Esophagus (tissue), 2 donors: ENCODE data around the gene VEPH1. TPM values are rescaled to one million over a fixed set of nuclear protein-coding genes. Genes with fewer than 3 reads are reported as not detected.

Source experiments
- H3K27ac ChIP-seq, 2 donors: one replicate each; pipeline ENCODE4 v1.5.1; 2013; ENCODE audit warnings: low read depth in 2 of 2, mild to moderate bottlenecking in 2 of 2, inconsistent platforms in 1 of 2, low read length in 1 of 2, moderate library complexity in 1 of 2
- H3K27me3 ChIP-seq, 2 donors: one replicate each; pipeline ENCODE4 v1.6.1; 2013; ENCODE audit warnings: low read length in 2 of 2, control low read depth in 1 of 2, mild to moderate bottlenecking in 1 of 2; ENCODE audit not compliant: insufficient read depth in 2 of 2, control insufficient read depth in 1 of 2
- H3K36me3 ChIP-seq, 2 donors: one replicate each; pipeline ENCODE4 v1.6.1; 2013; ENCODE audit warnings: low read length in 1 of 2; ENCODE audit not compliant: control insufficient read depth in 2 of 2, insufficient read depth in 2 of 2
- H3K4me1 ChIP-seq, 2 donors: one replicate each; pipeline ENCODE4 v1.6.1; 2013; ENCODE audit warnings: low read length in 1 of 2; ENCODE audit not compliant: control insufficient read depth in 2 of 2, insufficient read depth in 2 of 2
- H3K4me3 ChIP-seq, 2 donors: one replicate each; pipeline ENCODE4 v1.5.1; 2013; ENCODE audit warnings: low read length in 2 of 2, mild to moderate bottlenecking in 2 of 2, low read depth in 1 of 2, moderate library complexity in 1 of 2
- H3K9me3 ChIP-seq, 2 donors: one replicate each; pipeline ENCODE4 v1.6.1; 2013; ENCODE audit warnings: mild to moderate bottlenecking in 2 of 2, low read depth in 1 of 2, low read length in 1 of 2, moderate library complexity in 1 of 2; ENCODE audit not compliant: control insufficient read depth in 2 of 2, insufficient read depth in 1 of 2
- WGBS, 2 donors: extraction: QIAGEN DNeasy Blood & Tissue Kit; methylation state at CpG; one replicate each; pipeline ENCODE4 v1.1.7; 2013; 5-methylcytosine and 5-hydroxymethylcytosine counted together
- polyA plus RNA-seq, 2 donors: library from polyadenylated mRNA; stranded (reverse); fragments of 200-250 nt; gene quantifications; one replicate each; pipeline ENCODE4 v1.2.3, GENCODE V29; 2013
- donor health status: healthy with polysubstance abuse.
- donor health status: Bipolar disorder and iron deficiency.

Gene VEPH1
- polyA plus RNA-seq, 2 donors = 0.07 to 0.08 TPM

DNA sequence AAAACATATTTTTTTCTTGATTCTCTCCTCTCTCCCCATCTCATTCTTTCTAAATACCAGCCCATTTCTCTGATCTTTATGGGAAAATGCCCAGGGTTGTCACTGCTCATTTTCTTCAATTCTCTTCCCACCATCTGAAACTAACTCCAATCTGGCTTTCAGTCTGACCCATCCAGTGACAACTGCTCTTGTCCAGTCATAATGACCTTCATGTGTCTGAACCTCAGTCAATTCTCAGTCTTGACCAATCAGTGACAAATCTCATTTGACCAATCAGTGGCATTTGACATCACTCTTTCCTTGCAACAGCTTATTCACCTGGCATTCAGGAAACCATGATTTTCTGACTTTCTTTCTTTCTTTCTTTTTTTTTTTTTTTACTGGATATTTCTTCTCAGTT is 15.1 kb downstream of the VEPH1 start:
- Histone ChIP-seq H3K9me3 (no peaks in the 10 kb centered on the region), H3K27me3 (no peaks in the 10 kb centered on the region), H3K4me3 (no peak overlapping the region), H3K27ac (no peak overlapping the region), H3K4me1 (no peaks in the 10 kb centered on the region), H3K36me3 (no peaks in the 10 kb centered on the region)

DNA sequence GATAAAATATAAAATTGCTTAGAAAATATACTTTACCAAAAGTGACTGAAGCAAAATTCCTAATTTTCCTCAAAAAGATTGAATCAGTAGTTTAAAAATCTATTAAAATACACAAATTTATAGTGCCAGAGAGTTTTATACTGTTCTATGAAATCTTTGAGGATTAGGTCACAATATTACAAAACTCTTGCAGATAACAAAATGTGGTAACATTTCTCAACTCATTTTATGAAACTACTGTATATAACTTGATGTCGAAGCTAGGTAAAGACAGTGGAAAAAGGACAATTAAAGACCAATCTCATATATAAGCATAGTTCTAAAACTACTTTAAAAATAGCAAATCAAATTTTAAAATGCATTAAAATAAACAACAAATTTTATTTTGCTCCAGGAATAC is 15.9 kb downstream of the VEPH1 start:
- no peaks in the 10 kb centered on the region for H3K27me3 ChIP-seq
- 32 to 85% methylated on average over 1 of the region's 1 CpG for WGBS, 2 donors
- no peak overlapping the region for H3K4me3 ChIP-seq
- no peaks in the 10 kb centered on the region for H3K4me1 ChIP-seq
- H3K9me3 ChIP-seq = no peaks in the 10 kb centered on the region
- no peaks in the 10 kb centered on the region for H3K36me3 ChIP-seq
- H3K27ac ChIP-seq = no peak overlapping the region

DNA sequence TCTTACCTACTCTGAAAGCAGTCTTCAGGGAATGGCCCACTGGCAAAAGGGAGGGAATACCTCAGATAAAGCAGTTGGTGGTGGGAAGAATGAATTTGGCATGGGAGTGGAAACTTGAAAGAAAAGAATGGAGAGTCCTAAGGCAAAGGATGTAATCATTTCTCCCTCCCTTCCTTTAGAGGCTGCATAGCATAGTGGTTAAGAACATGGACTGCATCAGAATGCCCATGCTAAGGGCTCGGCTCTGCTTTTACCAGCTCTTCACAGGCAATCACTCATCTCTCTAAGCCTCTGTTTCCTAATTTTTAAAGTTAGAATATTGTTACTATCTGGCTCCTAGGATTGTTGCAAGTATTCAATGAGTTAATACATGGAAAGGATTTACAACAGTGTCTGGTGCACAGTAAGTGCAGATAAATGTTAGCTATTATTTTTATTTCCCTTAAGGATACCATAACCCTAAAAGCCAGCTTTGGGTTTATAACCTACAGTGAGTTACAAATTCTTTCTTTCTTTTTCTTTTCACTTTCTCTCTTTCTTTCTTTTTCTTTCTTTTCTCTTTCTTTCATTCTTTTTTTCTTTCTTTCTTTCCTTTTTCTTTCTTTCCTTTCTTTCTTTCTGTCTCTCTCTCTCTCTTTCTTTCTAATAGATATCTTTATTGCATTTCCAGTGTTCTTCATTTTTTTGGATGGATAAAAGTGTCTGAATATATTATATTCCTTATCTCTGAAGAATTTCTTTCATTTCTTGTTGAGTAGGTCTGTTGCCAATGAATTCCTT is 23.6 kb downstream of the VEPH1 start:
- Histone ChIP-seq H3K4me1 (no peaks in the 10 kb centered on the region), H3K27me3 (no peaks in the 10 kb centered on the region), H3K9me3 (no peaks in the 10 kb centered on the region), H3K27ac (no peak overlapping the region), H3K4me3 (no peak overlapping the region), H3K36me3 (no peaks in the 10 kb centered on the region)
- WGBS, 2 donors = 87 to 94% methylated on average over 1 of the region's 1 CpG

GRCh38 chr3:157477441-157477840 is 25.8 kb downstream of the VEPH1 start:
- H3K4me3 ChIP-seq = no peak overlapping the region
- no peaks in the 10 kb centered on the region for H3K4me1 ChIP-seq
- no peaks in the 10 kb centered on the region for H3K27me3 ChIP-seq
- no peaks in the 10 kb centered on the region for H3K9me3 ChIP-seq
- no peak overlapping the region for H3K27ac ChIP-seq
- H3K36me3 ChIP-seq = no peaks in the 10 kb centered on the region
- WGBS, 2 donors = 82 to 85% methylated on average over 3 of the region's 3 CpGs

DNA sequence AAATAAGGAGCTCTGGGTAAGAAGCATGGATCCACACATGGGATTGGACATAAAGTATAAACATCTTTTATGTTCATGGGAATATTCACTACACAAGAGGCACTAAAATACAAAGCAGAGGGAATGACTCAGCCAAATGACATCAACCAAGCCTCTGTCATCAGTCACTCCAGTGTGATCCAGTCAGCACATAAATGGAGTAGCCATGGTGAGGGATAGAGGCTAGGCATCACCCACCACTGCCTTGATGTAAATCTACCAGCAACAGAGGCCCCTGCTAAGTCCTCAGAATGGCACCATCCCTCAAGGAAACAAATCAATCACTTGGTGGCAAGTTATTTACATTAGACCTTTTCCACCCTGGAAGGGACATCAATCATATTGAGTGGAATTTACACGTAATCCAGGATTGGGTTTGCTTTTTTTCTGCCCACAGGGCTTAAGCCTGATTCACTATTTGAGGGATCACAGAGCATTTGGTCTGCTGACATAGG is 27.2 kb downstream of the VEPH1 start:
- no peaks in the 10 kb centered on the region for H3K9me3 ChIP-seq
- H3K27ac ChIP-seq = no peak overlapping the region
- 19 to 33% methylated on average over 1 of the region's 1 CpG for WGBS, 2 donors
- no peaks in the 10 kb centered on the region for H3K4me1 ChIP-seq
- no peaks in the 10 kb centered on the region for H3K36me3 ChIP-seq
- no peak overlapping the region for H3K4me3 ChIP-seq
- H3K27me3 ChIP-seq = no peaks in the 10 kb centered on the region

- no peaks in the 10 kb centered on the region for H3K4me1 ChIP-seq
- H3K27me3 ChIP-seq = no peaks in the 10 kb centered on the region
- H3K27ac ChIP-seq = no peak overlapping the region
- 93 to 98% methylated on average over 1 of the region's 1 CpG for WGBS, 2 donors
- H3K9me3 ChIP-seq = no peaks in the 10 kb centered on the region
- no peaks in the 10 kb centered on the region for H3K36me3 ChIP-seq
- no peak overlapping the region for H3K4me3 ChIP-seq
Measured at GRCh38 chr3:157472648-157473047, 30.6 kb downstream of the VEPH1 start.

GRCh38 chr3:157471064-157471463 is 32.2 kb downstream of the VEPH1 start:
- 57 to 79% methylated on average over 1 of the region's 1 CpG for WGBS, 2 donors

DNA sequence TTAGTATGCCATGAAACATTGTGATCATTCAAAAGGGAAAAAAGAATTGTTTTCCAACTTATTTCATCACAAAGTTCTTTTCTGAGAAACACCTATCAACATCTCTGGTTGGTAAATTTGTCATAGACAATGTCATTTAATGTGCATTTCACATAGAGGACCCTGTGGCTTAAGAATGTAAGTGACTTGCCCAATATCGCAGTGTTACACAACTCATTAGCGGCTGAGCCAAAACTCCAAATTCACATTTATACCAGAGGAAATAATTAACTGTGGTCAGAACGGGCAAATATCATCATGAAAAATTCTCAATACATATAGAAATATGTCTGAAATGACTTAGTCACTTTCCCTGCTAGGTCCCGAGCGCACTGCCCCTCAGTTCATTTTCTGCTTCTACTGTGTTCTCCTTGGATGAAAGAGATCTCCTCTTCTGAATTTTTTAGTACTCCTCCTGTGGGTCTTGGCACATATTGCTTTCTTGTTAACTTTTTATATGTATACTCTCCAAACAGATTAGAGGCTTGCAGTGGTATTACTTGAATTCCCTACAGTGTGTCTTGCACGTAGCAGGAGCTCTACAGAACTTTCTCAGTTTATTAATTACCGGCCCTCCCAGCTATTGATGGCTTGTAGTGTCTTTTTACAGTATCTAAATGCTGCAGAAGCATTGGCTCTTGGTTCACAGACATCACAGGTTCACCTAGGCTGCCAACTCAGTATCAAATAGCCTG is 33.5 kb downstream of the VEPH1 start:
- no peaks in the 10 kb centered on the region for H3K9me3 ChIP-seq
- no peak overlapping the region for H3K27ac ChIP-seq
- WGBS, 2 donors = 81 to 88% methylated on average over 7 of the region's 7 CpGs
- H3K4me1 ChIP-seq = no peaks in the 10 kb centered on the region
- no peaks in the 10 kb centered on the region for H3K27me3 ChIP-seq
- no peak overlapping the region for H3K4me3 ChIP-seq
- no peaks in the 10 kb centered on the region for H3K36me3 ChIP-seq

More at GRCh38 chr3:157471064-157471463, 32.2 kb downstream of the VEPH1 start:
- Histone ChIP-seq H3K27ac (no peak overlapping the region), H3K36me3 (no peaks in the 10 kb centered on the region), H3K4me1 (no peaks in the 10 kb centered on the region), H3K27me3 (no peaks in the 10 kb centered on the region), H3K4me3 (no peak overlapping the region), H3K9me3 (no peaks in the 10 kb centered on the region)

DNA sequence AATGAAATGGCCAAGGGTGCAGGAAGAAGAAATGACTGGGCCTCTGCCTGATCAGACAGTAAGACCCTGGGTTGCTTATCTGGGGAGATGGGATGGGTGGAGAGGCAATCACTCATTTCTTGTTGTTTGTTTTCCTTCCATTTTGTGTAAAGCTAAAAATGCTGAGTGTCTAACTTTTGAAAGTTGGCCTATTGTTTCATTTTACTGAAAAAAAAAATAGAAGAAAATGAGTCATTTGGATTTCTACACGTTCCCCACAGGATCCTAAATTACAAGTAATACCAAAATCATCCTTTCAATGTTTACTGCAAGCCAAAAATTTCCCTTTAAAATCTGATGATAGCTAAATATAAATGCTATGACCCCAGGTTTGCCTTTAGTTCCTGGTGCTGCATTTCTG is 36.0 kb downstream of the VEPH1 start:
- no peaks in the 10 kb centered on the region for H3K36me3 ChIP-seq
- WGBS, 2 donors = 30 to 32% methylated on average over 1 of the region's 1 CpG
- no peaks in the 10 kb centered on the region for H3K9me3 ChIP-seq
- H3K4me3 ChIP-seq = no peak overlapping the region
- H3K27ac ChIP-seq = no peak overlapping the region
- H3K27me3 ChIP-seq = no peaks in the 10 kb centered on the region
- no peaks in the 10 kb centered on the region for H3K4me1 ChIP-seq
